ENCODE measurements around the gene DMD. TPM values are rescaled to one million over a fixed set of nuclear protein-coding genes. Genes with fewer than 3 reads are reported as not detected.

Gene DMD
- total and polyA plus RNA-seq, 2 of the 13 experiments (the other 11 are each of a cell fraction or from before 2014, with no cell fraction given): 17.6 to 25.9 TPM

DNA sequence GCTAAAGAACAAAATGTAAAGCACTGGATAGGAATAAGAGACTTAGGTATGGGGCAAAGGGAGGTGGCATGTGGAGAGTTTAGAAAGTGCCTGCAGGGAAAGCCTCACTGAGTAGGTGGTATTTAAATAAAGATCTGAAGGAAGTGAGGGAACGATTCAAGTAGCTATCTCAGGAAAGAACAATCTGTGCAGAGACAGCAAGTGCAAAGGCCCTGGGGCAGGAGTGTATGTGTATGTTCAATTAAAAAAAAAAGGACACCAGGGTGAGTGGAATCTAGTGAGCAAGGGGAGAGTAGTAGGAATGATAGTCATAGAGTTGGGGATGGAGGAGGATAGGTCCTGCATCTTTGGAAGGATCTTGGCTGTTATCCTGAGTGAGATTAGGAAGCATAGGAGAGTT is 1359.6 kb downstream of the DMD start:
- no TSS peak for BruUV-seq (replicated peaks)
- FAIRE-seq: no peak

DNA sequence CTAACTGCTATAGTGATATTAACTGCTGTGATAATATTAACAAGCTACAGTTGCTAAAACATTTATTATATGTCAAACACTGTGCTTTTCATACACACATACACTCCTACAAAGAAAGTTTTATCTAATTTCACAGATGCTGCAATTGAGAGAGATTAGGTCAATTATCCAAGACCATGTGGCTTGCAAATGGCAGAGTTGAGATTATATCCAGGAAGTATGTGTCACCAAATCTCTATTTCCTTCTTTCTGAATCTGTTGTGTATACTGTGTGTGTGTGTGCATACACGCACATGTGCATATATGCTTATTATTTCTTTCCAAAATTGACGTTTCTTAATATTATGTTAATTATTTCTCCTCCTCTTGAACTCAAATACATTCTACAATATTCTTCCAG is 1363.6 kb downstream of the DMD start:
- H3K9me3 ChIP-seq (ENCODE audit: low read length): no peaks in the 10 kb centered on the region
- no peak overlapping the region for H3K9ac ChIP-seq (ENCODE audit: insufficient read depth, low read depth, low read length)
- no peak overlapping the region for H3K4me2 ChIP-seq (ENCODE audit: low read depth, low read length)
- 0% methylated on average over 2 of the region's 2 CpGs for WGBS (ENCODE audit: low lambda C conversion rate)
- no peak overlapping the region for H3K4me3 ChIP-seq (replicated peaks in 1 of 3; ENCODE audit: insufficient read depth in 1 of 3, low read depth in 2 of 3, low read length in 3 of 3)
- no peak overlapping the region for H3K27ac ChIP-seq (ENCODE audit: extremely low read length, insufficient read depth, low read length)
- H4K20me1 ChIP-seq (ENCODE audit: insufficient read depth, low read length): no peaks in the 10 kb centered on the region
- no peaks in the 10 kb centered on the region for H3K79me2 ChIP-seq (ENCODE audit: insufficient read depth, low read length)
- CTCF ChIA-PET (ENCODE audit: low intra/inter-chr PET ratio, low total read pairs): no interaction called here
- no peak overlapping the region for H2AFZ ChIP-seq (ENCODE audit: low read length)
- no peaks in the 10 kb centered on the region for H3K27me3 ChIP-seq (ENCODE audit: control insufficient read depth in 1 of 2, insufficient read depth in 2 of 2, low read length in 2 of 2)
- BruUV-seq (replicated peaks): no TSS peak
- H3K36me3 ChIP-seq (replicated peaks in 1 of 2; ENCODE audit: control insufficient read depth in 1 of 2, insufficient read depth in 2 of 2, low read length in 2 of 2): no peaks in the 10 kb centered on the region
- FAIRE-seq (no peak), DNase-seq (ENCODE audit: low spot score) (no peak), ATAC-seq (no peak)
- in situ Hi-C loops (cut with HindIII; ENCODE audit: extremely low pct_ligation_motif_present, low pct_unique_long_range_greater_than_20kb): no loop called here
- intact Hi-C loops (cut with micrococcal nuclease; ENCODE audit: unreplicated experiment): no loop called here
- no peaks in the 10 kb centered on the region for H3K4me1 ChIP-seq (ENCODE audit: insufficient read depth, low read length)
- POLR2A ChIA-PET: no interaction called here
- TF ChIP-seq, protein P1, sequence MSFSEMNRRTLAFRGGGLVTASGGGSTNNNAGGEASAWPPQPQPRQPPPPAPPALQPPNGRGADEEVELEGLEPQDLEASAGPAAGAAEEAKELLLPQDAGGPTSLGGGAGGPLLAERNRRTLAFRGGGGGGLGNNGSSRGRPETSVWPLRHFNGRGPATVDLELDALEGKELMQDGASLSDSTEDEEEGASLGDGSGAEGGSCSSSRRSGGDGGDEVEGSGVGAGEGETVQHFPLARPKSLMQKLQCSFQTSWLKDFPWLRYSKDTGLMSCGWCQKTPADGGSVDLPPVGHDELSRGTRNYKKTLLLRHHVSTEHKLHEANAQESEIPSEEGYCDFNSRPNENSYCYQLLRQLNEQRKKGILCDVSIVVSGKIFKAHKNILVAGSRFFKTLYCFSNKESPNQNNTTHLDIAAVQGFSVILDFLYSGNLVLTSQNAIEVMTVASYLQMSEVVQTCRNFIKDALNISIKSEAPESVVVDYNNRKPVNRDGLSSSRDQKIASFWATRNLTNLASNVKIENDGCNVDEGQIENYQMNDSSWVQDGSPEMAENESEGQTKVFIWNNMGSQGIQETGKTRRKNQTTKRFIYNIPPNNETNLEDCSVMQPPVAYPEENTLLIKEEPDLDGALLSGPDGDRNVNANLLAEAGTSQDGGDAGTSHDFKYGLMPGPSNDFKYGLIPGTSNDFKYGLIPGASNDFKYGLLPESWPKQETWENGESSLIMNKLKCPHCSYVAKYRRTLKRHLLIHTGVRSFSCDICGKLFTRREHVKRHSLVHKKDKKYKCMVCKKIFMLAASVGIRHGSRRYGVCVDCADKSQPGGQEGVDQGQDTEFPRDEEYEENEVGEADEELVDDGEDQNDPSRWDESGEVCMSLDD (CRISPR knock-in tag; IDR thresholded peaks at IDR 0.05; ENCODE audit: borderline replicate concordance): no peak
- TF ChIP-seq HNRNPLL (IDR thresholded peaks at IDR 0.05; ENCODE audit: low read depth, low read length, poor library complexity, severe bottlenecking): no peak
- TF ChIP-seq SCMH1 (CRISPR knock-in tag; IDR thresholded peaks at IDR 0.05; ENCODE audit: borderline replicate concordance): no peak
- TF ChIP-seq, protein P2, sequence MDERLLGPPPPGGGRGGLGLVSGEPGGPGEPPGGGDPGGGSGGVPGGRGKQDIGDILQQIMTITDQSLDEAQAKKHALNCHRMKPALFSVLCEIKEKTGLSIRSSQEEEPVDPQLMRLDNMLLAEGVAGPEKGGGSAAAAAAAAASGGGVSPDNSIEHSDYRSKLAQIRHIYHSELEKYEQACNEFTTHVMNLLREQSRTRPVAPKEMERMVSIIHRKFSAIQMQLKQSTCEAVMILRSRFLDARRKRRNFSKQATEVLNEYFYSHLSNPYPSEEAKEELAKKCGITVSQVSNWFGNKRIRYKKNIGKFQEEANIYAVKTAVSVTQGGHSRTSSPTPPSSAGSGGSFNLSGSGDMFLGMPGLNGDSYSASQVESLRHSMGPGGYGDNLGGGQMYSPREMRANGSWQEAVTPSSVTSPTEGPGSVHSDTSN (CRISPR knock-in tag; IDR thresholded peaks at IDR 0.05): no peak
- TF ChIP-seq GFI1 (CRISPR knock-in tag; IDR thresholded peaks at IDR 0.05; ENCODE audit: borderline replicate concordance): no peak
- TF ChIP-seq HMG20B (CRISPR knock-in tag; conservative IDR thresholded peaks at IDR 0.05): no peak
- no peak for TF ChIP-seq ELF3 (CRISPR knock-in tag; IDR thresholded peaks at IDR 0.05)
- TF ChIP-seq, protein P3, sequence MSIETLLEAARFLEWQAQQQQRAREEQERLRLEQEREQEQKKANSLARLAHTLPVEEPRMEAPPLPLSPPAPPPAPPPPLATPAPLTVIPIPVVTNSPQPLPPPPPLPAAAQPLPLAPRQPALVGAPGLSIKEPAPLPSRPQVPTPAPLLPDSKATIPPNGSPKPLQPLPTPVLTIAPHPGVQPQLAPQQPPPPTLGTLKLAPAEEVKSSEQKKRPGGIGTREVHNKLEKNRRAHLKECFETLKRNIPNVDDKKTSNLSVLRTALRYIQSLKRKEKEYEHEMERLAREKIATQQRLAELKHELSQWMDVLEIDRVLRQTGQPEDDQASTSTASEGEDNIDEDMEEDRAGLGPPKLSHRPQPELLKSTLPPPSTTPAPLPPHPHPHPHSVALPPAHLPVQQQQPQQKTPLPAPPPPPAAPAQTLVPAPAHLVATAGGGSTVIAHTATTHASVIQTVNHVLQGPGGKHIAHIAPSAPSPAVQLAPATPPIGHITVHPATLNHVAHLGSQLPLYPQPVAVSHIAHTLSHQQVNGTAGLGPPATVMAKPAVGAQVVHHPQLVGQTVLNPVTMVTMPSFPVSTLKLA (IDR thresholded peaks at IDR 0.05): no peak
- TF ChIP-seq MAZ (IDR thresholded peaks at IDR 0.05; ENCODE audit: borderline replicate concordance, low read depth, low read length): no peak
- no peak for TF ChIP-seq MAZ (CRISPR knock-in tag; IDR thresholded peaks at IDR 0.05; ENCODE audit: low read depth)

More for the DNA sequence above, 1359.6 kb downstream of the DMD start:
- Histone ChIP-seq H3K4me2 (ENCODE audit: low read depth, low read length) (no peak overlapping the region), H3K27ac (ENCODE audit: extremely low read length, insufficient read depth, low read length) (no peak overlapping the region), H3K79me2 (ENCODE audit: insufficient read depth, low read length) (no peaks in the 10 kb centered on the region), H3K4me1 (ENCODE audit: insufficient read depth, low read length) (no peaks in the 10 kb centered on the region), H3K4me3 (replicated peaks in 1 of 3; ENCODE audit: insufficient read depth in 1 of 3, low read depth in 2 of 3, low read length in 3 of 3) (no peak overlapping the region), H4K20me1 (ENCODE audit: insufficient read depth, low read length) (no peaks in the 10 kb centered on the region), H3K9ac (ENCODE audit: insufficient read depth, low read depth, low read length) (no peak overlapping the region), H3K36me3 (replicated peaks in 1 of 2; ENCODE audit: control insufficient read depth in 1 of 2, insufficient read depth in 2 of 2, low read length in 2 of 2) (no peaks in the 10 kb centered on the region), H2AFZ (ENCODE audit: low read length) (no peak overlapping the region), H3K9me3 (ENCODE audit: low read length) (no peaks in the 10 kb centered on the region), H3K27me3 (ENCODE audit: control insufficient read depth in 1 of 2, insufficient read depth in 2 of 2, low read length in 2 of 2) (no peaks in the 10 kb centered on the region)
- ATAC-seq: no peak
- ChIA-PET CTCF (ENCODE audit: low intra/inter-chr PET ratio, low total read pairs) (no interaction called here), POLR2A (no interaction called here)
- in situ Hi-C loops (cut with HindIII; ENCODE audit: extremely low pct_ligation_motif_present, low pct_unique_long_range_greater_than_20kb): no loop called here
- intact Hi-C loops (cut with micrococcal nuclease; ENCODE audit: unreplicated experiment): no loop called here
- no peak for DNase-seq (ENCODE audit: low spot score)
- 0% methylated on average over 1 of the region's 1 CpG for WGBS (ENCODE audit: low lambda C conversion rate)
- TF ChIP-seq GLI4 (CRISPR knock-in tag; IDR thresholded peaks at IDR 0.05; ENCODE audit: borderline replicate concordance) (no peak), HMG20A (CRISPR knock-in tag; IDR thresholded peaks at IDR 0.05; ENCODE audit: borderline replicate concordance) (no peak), JARID2 (CRISPR knock-in tag; IDR thresholded peaks at IDR 0.05; ENCODE audit: insufficient replicate concordance) (no peak), ZMYM2 (CRISPR knock-in tag; IDR thresholded peaks at IDR 0.05) (no peak), ZNF121 (CRISPR knock-in tag; IDR thresholded peaks at IDR 0.05) (no peak), ZNF75D (CRISPR knock-in tag; IDR thresholded peaks at IDR 0.05; ENCODE audit: borderline replicate concordance) (no peak), MTF2 (CRISPR knock-in tag; IDR thresholded peaks at IDR 0.05; ENCODE audit: borderline replicate concordance) (no peak)

All from HepG2 (cell line).